HL-60/S4 treated with retinoic acid at 250 ng/mL for 4 days and 3 days (cell line): ENCODE measurements around the gene INPP4B.

Experiments used
- in situ Hi-C: fragments of 300-500 bp; cut with MboI; formaldehyde crosslinking; loops from 2 replicates; pipeline ENCODE4 v1.7.0; 2022; ENCODE audit warnings: low sequenced_read_pairs

Gene INPP4B

GRCh38 chr4:142383800-142384470 is 462.2 kb downstream of the INPP4B start:
- in situ Hi-C loops, result no loop called here

DNA sequence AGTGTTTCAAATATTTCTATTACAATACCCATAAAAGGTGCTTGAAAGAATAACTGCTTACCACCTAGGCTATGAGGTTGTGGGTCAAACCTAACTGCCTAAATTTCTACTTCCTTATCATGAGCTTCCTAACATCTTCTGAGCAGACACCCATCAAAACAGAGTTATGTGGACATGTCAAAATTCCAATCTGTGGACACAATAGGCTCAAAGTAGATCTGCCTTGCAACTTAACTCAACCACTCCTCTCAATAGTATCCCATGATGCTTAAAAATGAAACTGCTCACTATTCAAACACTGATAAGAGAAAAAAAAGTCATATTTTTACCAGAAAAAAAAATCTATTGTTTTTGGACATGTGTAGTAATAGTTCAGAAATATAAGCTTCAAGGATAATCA is 462.7 kb downstream of the INPP4B start:
- in situ Hi-C loops, result no loop called here

- in situ Hi-C loops, result no loop called here
These were observed 466.0 kb downstream of the INPP4B start for GRCh38 chr4:142380052-142380602.

GRCh38 chr4:142379277-142380051 is 466.6 kb downstream of the INPP4B start:
- in situ Hi-C loops, result no loop called here

- in situ Hi-C loops, result no loop called here
These were observed 467.9 kb downstream of the INPP4B start for GRCh38 chr4:142378179-142378578.

DNA sequence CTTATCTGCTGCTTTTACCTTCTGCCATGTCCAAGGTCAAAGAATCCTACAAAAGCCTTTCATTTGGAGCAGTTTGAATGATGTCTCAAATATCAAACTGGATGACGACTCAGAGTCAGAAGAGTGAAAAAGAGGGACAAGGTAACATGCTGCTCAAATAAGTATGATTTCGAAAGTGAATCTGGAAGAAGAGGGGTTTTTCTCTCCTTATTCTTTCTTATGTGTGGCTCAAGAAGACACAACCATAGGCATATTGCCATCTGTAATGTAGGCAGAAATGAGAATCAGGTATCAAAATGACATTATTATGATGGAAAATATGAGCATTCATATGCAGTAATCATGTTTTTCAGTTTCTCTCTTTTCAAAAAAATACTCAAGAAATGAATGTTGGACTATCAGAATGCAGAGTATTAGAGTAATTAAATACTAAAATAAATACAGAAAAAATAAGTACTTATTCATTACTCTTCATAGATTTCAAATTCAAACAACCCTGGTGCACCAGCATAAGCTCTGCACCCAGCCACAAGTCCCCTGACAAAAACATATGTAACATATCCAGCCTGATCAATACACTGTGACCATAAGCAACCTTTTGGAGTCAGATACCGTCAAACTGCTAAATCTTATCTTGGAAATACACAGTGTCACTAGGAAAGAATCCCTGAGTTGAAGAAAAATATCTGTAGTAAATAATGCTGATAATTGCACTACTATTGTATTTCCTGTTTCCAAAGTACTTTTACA is 468.6 kb downstream of the INPP4B start:
- in situ Hi-C loops, result no loop called here

DNA sequence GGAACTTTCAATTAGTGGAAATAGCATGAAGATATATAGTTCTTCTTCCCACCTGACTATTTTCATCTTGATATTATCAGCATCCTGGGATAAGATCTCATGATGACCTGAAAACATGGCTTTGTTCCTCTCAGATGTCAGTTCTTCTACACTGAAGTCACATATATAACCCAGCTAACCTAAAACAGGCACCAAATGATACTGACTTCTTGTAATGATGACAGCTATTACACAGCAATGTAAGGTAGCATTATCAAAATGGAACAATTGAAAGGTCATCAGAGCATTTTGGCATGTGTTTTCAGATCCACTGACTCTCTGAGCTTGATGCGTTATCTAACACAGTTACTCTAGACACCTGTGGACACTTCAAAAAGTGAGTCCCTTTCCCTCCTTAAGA is 469.9 kb downstream of the INPP4B start:
- in situ Hi-C loops, result no loop called here

- in situ Hi-C loops, result no loop called here
These were observed 472.5 kb downstream of the INPP4B start for GRCh38 chr4:142373610-142374009.

GRCh38 chr4:142372530-142373260 is 473.4 kb downstream of the INPP4B start:
- in situ Hi-C loops, result no loop called here

DNA sequence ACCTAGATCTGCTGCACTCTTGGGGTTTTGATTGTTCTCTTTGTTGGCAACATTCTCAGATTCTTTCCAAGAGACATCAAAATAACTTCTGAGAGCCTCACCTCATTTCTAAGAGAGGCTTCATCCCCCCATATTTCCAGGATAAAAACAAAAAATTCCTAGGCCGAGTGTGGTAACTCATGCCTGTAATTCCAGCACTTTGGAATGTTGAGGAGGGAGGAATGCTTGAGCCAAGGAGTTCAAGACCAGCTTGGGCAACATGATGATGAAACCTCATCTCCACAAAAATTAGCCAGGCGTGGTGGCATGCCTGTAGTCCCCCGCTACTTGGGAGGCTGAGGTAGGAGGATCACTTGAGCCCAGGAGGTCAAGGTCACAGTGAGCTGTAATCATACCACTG is 477.0 kb downstream of the INPP4B start:
- in situ Hi-C loops, result no loop called here

DNA sequence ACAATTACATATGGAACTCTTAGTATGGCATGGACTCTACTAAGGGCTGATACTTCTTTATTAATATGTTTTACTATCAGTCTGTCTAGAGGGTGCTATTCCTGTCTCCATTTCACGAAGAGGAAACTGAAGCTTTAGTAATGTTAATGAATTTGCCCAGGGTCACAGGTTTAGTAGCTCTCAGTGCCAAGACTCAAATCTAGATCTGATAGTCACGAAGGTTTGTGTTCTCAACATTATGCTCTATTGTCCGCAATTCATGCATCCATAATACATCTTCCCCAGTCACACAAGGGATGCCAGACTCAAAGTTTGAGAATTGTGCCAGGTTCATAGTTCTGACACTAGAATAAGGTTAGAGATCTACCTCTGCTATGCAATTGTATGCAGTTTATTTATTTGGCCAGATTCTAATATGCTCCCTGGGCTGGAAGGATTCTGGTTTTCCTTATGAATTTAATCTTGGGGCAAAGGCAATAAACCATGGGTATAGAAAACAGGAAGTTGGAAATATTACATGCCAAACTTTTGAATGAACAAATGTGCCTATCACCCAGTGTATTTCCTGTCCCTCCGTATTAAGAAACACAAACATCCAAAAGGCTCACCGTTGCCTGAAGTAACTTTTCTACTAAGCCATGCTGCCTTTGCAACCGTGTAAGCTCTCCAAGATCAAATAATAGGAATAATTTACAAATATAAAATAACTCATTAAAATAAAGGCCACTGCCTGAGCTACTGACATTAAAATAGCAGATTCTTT is 478.5 kb downstream of the INPP4B start:
- in situ Hi-C loops, result no loop called here

- in situ Hi-C loops, result no loop called here
These were observed 479.3 kb downstream of the INPP4B start for GRCh38 chr4:142366769-142367181.

DNA sequence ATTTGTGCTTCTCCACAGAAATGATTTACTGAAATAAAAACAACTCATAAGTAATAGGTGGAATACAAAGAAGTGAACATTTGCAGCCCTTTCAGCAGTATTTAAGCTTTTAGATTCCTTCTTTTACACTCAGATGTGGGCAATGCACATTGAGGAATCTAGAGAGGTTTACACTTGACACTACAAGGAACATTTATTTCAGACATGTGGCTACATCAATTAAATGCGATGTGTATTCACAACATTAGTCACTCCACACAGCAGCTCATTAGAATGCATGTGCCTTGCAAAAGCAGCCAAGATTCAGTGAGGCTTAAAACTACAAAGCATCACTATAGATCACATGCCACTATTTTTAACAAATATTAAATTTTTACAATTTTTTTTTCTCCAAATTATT is 480.7 kb downstream of the INPP4B start:
- in situ Hi-C loops, result no loop called here

- in situ Hi-C loops, result no loop called here
These were observed 482.4 kb downstream of the INPP4B start for GRCh38 chr4:142363686-142364085.

GRCh38 chr4:142361981-142362380 is 484.1 kb downstream of the INPP4B start:
- in situ Hi-C loops, result no loop called here

GRCh38 chr4:142360657-142361056 is 485.4 kb downstream of the INPP4B start:
- in situ Hi-C loops, result no loop called here

GRCh38 chr4:142358656-142359055 is 487.4 kb downstream of the INPP4B start:
- in situ Hi-C loops, result no loop called here

DNA sequence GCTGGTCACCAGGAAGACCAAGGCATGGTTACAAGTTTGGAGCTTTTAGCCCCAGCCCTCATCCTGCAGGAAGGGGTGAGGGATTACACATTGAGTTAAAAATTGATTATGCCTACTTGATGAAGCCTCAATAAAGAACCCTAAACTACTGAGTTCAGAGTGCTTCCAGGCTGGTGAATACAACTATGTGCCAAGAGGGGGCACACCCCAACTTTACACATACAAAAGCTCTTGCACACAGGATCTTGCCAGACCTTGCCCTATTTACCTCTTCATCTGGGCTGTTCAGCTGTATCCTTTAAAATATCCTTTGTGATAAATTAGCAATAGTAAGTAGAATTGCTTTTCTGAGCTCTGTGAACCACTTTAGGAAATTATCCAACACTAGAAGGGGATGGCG is 489.3 kb downstream of the INPP4B start:
- in situ Hi-C loops, result no loop called here

DNA sequence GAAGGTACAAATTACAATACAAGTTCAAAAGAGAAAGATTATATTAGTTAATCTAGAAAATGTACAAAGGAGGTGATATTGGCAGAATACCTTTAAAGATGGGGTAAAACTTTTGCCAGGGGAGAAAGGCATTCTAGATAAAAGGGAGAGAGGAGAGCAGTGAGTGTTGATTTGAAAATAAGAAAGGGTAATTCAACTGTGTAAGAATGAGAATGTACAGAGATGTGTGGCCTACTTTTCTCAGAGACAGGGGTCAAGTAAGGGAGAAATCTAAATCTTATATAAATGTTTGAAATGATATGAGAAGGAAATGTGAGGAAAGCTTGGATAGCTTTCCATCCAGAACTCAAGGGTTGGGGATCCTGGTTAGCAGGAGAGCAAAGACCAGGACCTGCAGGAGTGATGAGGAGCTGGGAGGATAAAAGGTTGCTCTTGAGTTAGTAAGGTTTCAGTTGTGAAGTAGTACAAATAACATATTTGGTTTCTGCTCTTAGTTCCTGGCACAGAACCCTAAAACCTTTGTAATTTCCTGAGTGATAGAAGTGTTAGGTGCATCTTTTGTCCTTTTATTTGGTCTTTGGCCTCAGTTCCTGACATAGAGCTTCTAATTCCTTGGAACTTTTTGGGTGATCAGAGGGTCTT is 489.9 kb downstream of the INPP4B start:
- in situ Hi-C loops, result no loop called here
